B cell (primary cell): ENCODE data around the gene STARD9. TPM values are rescaled to one million over a fixed set of nuclear protein-coding genes. Genes with fewer than 3 reads are reported as not detected.
A peak's percentile ranks its signal among the peaks of the same experiment; 100 is the strongest.

Source experiments
- ATAC-seq: fragments of 200-7000 bp; cut with Tn5 transposase; one replicate; pipeline ENCODE4 v1.10.0; 2021; ENCODE audit warnings: low read depth, mild to moderate bottlenecking, moderate number of reproducible peaks, moderate library complexity
- CTCF ChIA-PET: fragments of 350-600 bp; sonication (Branson Sonifier 250); formaldehyde crosslinking; loops from one replicate; lab custom pipeline; 2021; ENCODE audit warnings: antibody characterized with exemption, inconsistent platforms; lab: Charles Lee
- POLR2A ChIA-PET: fragments of 350-600 bp; sonication (Branson Sonifier 250); formaldehyde crosslinking; loops from one replicate; lab custom pipeline; 2021; ENCODE audit warnings: antibody characterized with exemption; lab: Charles Lee
- DNase-seq: peaks from one replicate; pipeline ENCODE4 v3.0.0; 2013
- H2AFZ ChIP-seq: 2 replicates; pipeline ENCODE4 v1.6.1; 2012; ENCODE audit warnings: mild to moderate bottlenecking, low read depth, low read length; ENCODE audit not compliant: insufficient read depth, poor library complexity, severe bottlenecking
- H3K27ac ChIP-seq, 2 donors: 1 replicate in 1 of 2; 2 replicates in 1 of 2; pipeline ENCODE4 v1.5.1; 2012 to 2013; ENCODE audit warnings: low read length in 2 of 2, mild to moderate bottlenecking in 2 of 2, moderate library complexity in 1 of 2
- H3K27me3 ChIP-seq, 4 experiments: fragments of 200-600 bp in 1 of 4; sonication (generic) in 1 of 4; replicated peaks in 1 of 4; 1 replicate in 2 of 4; 2 replicates in 2 of 4; pipeline versions ENCODE4 v1.6.1 to v1.7.0; 2013 to 2016; ENCODE audit warnings: low read length in 3 of 4, mild to moderate bottlenecking in 2 of 4, mixed read lengths in 1 of 4, moderate library complexity in 1 of 4; ENCODE audit not compliant: insufficient read depth in 4 of 4, control insufficient read depth in 3 of 4; ENCODE audit errors: control extremely low read depth in 1 of 4
- H3K36me3 ChIP-seq, 2 experiments: replicated peaks in 1 of 2; 1 replicate in 1 of 2; 2 replicates in 1 of 2; pipeline versions ENCODE4 v1.6.1 to v1.7.1; 2013; ENCODE audit warnings: low read length in 1 of 2; ENCODE audit not compliant: insufficient read depth in 2 of 2, control insufficient read depth in 1 of 2; ENCODE audit errors: control extremely low read depth in 1 of 2, extremely low read depth in 1 of 2
- H3K4me1 ChIP-seq, 2 donors: fragments of 200-600 bp in 1 of 2; sonication (generic) in 1 of 2; 1 replicate in 1 of 2; 2 replicates in 1 of 2; pipeline versions ENCODE4 v1.5.1 to v1.6.1; 2013 to 2017; ENCODE audit warnings: low read length in 2 of 2; ENCODE audit not compliant: control insufficient read depth in 2 of 2, insufficient read depth in 2 of 2
- H3K4me2 ChIP-seq: replicated peaks from 2 replicates; pipeline ENCODE3; 2012; ENCODE audit warnings: mild to moderate bottlenecking, low read depth, low read length; ENCODE audit not compliant: poor library complexity, severe bottlenecking
- H3K4me3 ChIP-seq, 5 experiments: fragments of 200-600 bp in 1 of 5; sonication (generic) in 1 of 5; 1 replicate in 3 of 5; 2 replicates in 2 of 5; pipeline versions ENCODE4 v1.5.1 to v1.7.0; 2011 to 2016; ENCODE audit warnings: low read length in 4 of 5, mild to moderate bottlenecking in 4 of 5, low read depth in 2 of 5, control low read depth in 1 of 5, moderate library complexity in 1 of 5; ENCODE audit not compliant: insufficient read depth in 1 of 5; ENCODE audit errors: control extremely low read depth in 1 of 5, extremely low read depth in 1 of 5
- H3K79me2 ChIP-seq: fragments of 200-600 bp; sonication (generic); one replicate; pipeline ENCODE4 v1.6.0; 2016; ENCODE audit warnings: low read length; ENCODE audit not compliant: control insufficient read depth, insufficient read depth
- H3K9ac ChIP-seq: fragments of 200-600 bp; sonication (generic); 2 replicates; pipeline ENCODE4 v1.6.1; 2017; ENCODE audit warnings: mild to moderate bottlenecking, low read length, moderate library complexity
- H3K9me3 ChIP-seq, 3 donors: one replicate each; pipeline versions ENCODE4 v1.6.1 to v1.7.1; 2013; ENCODE audit warnings: low read length in 2 of 3; ENCODE audit not compliant: control insufficient read depth in 2 of 3, insufficient read depth in 1 of 3; ENCODE audit errors: control extremely low read depth in 1 of 3
- H4K20me1 ChIP-seq: 2 replicates; pipeline ENCODE4 v1.6.0; 2012; ENCODE audit warnings: mild to moderate bottlenecking, low read length; ENCODE audit not compliant: insufficient read depth, control insufficient read depth, poor library complexity, severe bottlenecking
- H3K27ac Mint-ChIP-seq: one replicate; pipeline ENCODE4 v1.8.0; 2021; ENCODE audit warnings: mixed read lengths
- H3K27me3 Mint-ChIP-seq: one replicate; pipeline ENCODE4 v1.8.0; 2021; ENCODE audit warnings: mixed read lengths
- H3K4me1 Mint-ChIP-seq: one replicate; pipeline ENCODE4 v1.8.0; 2021; ENCODE audit warnings: mixed read lengths
- H3K4me3 Mint-ChIP-seq: one replicate; pipeline ENCODE4 v1.8.0; 2021; ENCODE audit warnings: mixed read lengths
- H3K9me3 Mint-ChIP-seq: one replicate; pipeline ENCODE4 v1.8.0; 2022; ENCODE audit warnings: mixed read lengths; ENCODE audit not compliant: insufficient read depth
- CTCF ChIP-seq: fragments of 200-600 bp; IDR thresholded peaks from one replicate; pipeline ENCODE4 v1.8.0; 2022; ENCODE audit warnings: antibody characterized with exemption, mild to moderate bottlenecking
- EZH2 ChIP-seq: IDR thresholded peaks from 2 replicates; pipeline ENCODE4 v1.6.1; 2012; ENCODE audit warnings: borderline replicate concordance, low read depth, mild to moderate bottlenecking, moderate library complexity, low read length; ENCODE audit not compliant: insufficient read depth, poor library complexity, severe bottlenecking
- WGBS: methylation state at CpG from one replicate; pipeline ENCODE4 v1.1.5; 2013; ENCODE audit warnings: missing lambda C conversion rate; ENCODE audit not compliant: insufficient coverage; 5-methylcytosine and 5-hydroxymethylcytosine counted together
- intact Hi-C: fragments of 100-400 bp; cut with micrococcal nuclease; formaldehyde crosslinking; loops from one replicate; pipeline ENCODE4 v1.10.0; 2022
- polyA plus RNA-seq: library from polyadenylated mRNA; depleted of rRNA; stranded (reverse); fragments of >200 nt; gene quantifications from 2 replicates; pipeline ENCODE4 v1.2.3, GENCODE V29; 2012
- total RNA-seq, 2 donors: library from RNA; stranded (reverse); fragments of 120-200 nt in 1 of 2; gene quantifications; 1 replicate in 1 of 2; 2 replicates in 1 of 2; pipeline versions ENCODE4 v1.2.3 to v1.2.4, GENCODE V29; 2013 to 2022

The STARD9 gene
- total and polyA plus RNA-seq, 2 donors (not counting 1 experiment from before 2014, with no cell fraction given): 5.0 to 23.1 TPM

GRCh38 chr15:42544853-42545629 lies 30.4 kb upstream of the STARD9 start:
- CTCF ChIA-PET: no interaction called here
- H3K79me2 ChIP-seq: peaks cover 30% of the 10 kb centered on the region
- intact Hi-C loops: no loop called here
- no peak for DNase-seq
- Mint-ChIP-seq H3K27me3 (no peaks in the 10 kb centered on the region), H3K4me1 (peaks cover 31% of the 10 kb centered on the region), H3K4me3 (no peak overlapping the region), H3K9me3 (no peaks in the 10 kb centered on the region), H3K27ac (no peak overlapping the region)
- H3K36me3 ChIP-seq: peaks cover 4 to 19% of the 10 kb centered on the region in 2 experiments
- TF ChIP-seq EZH2 (no peak), CTCF (no peak)
- 67% methylated on average over 1 of the region's 4 CpGs for WGBS
- H4K20me1 ChIP-seq: no peaks in the 10 kb centered on the region
- no peak overlapping the region for H3K4me2 ChIP-seq
- no peaks in the 10 kb centered on the region for H3K27me3 ChIP-seq
- H2AFZ ChIP-seq: no peak overlapping the region
- POLR2A ChIA-PET: interaction anchor here (0.6 to 0.7 kb wide), 3 partner anchors 10 to 169 kb away, joined by 3 to 4 read pairs (median 3); no protein-coding TSS in a partner anchor
- H3K27ac ChIP-seq: no peak overlapping the region
- ATAC-seq: no peak
- H3K9me3 ChIP-seq: peaks cover 0 to 3% (median 0%) of the 10 kb centered on the region in 3 donors
- peaks cover 15 to 21% of the 10 kb centered on the region in 2 donors for H3K4me1 ChIP-seq
- H3K4me3 ChIP-seq: no peak overlapping the region
- no peak overlapping the region for H3K9ac ChIP-seq

- peaks cover 39% of the 10 kb centered on the region for H3K4me1 Mint-ChIP-seq
Observed at GRCh38 chr15:42547918-42548248, 27.5 kb upstream of the STARD9 start.

More at GRCh38 chr15:42547918-42548248, 27.5 kb upstream of the STARD9 start:
- Histone ChIP-seq H3K4me2 (peak overlapping the region; percentile 97), H4K20me1 (no peaks in the 10 kb centered on the region), H3K79me2 (peaks cover 57% of the 10 kb centered on the region), H3K9me3 (peaks cover 0 to 3% (median 0%) of the 10 kb centered on the region in 3 donors), H2AFZ (peak overlapping the region; percentile 100), H3K4me3 (peak overlapping the region; percentile 99 to 100 (median 99)), H3K9ac (peak overlapping the region; percentile 99), H3K27ac (peak overlapping the region; percentile 86 to 92), H3K36me3 (peaks cover 6 to 19% of the 10 kb centered on the region in 2 experiments), H3K4me1 (peaks cover 20 to 26% of the 10 kb centered on the region in 2 donors), H3K27me3 (no peaks in the 10 kb centered on the region)
- Mint-ChIP-seq H3K9me3 (no peaks in the 10 kb centered on the region), H3K27ac (peak overlapping the region; percentile 93), H3K27me3 (no peaks in the 10 kb centered on the region), H3K4me3 (peak overlapping the region; percentile 96)
- DNase-seq (no peak), ATAC-seq (no peak)
- TF ChIP-seq CTCF: no peak
- TF ChIP-seq EZH2: no peak
- intact Hi-C loops: loop anchor here (1.0 to 2.0 kb wide), 3 partner anchors 27 to 103 kb away; partner anchors contain the start of genes SNAP23 and STARD9
- POLR2A ChIA-PET: interaction anchor here (0.6 to 2.1 kb wide), 4 partner anchors 8 to 43 kb away, joined by 3 to 11 read pairs (median 7); partner anchors contain the start of gene STARD9
- CTCF ChIA-PET: interaction anchor here (1.1 to 2.1 kb wide), 3 partner anchors 58 to 104 kb away, joined by 3 to 6 read pairs (median 5); no protein-coding TSS in a partner anchor
- WGBS: 1% methylated on average over 5 of the region's 9 CpGs
